Breast epithelium (tissue), 3 donors: ENCODE results near the gene KIF26B.

Experiments
- POLR2A ChIP-seq: fragments of 450-650 bp; IDR thresholded peaks from one replicate; pipeline ENCODE4 v1.6.1; 2016; ENCODE audit warnings: antibody characterized with exemption, mild to moderate bottlenecking, moderate library complexity
- TF ChIP-seq, protein P1 (sequence below), 3 donors: fragments of 450-650 bp; IDR thresholded peaks; one replicate each; pipeline ENCODE4 v1.5.1; 2016 to 2017; ENCODE audit warnings: antibody characterized with exemption in 3 of 3, mild to moderate bottlenecking in 3 of 3, moderate library complexity in 3 of 3

- TF ChIP-seq POLR2A = no peak
- TF ChIP-seq, protein P1, sequence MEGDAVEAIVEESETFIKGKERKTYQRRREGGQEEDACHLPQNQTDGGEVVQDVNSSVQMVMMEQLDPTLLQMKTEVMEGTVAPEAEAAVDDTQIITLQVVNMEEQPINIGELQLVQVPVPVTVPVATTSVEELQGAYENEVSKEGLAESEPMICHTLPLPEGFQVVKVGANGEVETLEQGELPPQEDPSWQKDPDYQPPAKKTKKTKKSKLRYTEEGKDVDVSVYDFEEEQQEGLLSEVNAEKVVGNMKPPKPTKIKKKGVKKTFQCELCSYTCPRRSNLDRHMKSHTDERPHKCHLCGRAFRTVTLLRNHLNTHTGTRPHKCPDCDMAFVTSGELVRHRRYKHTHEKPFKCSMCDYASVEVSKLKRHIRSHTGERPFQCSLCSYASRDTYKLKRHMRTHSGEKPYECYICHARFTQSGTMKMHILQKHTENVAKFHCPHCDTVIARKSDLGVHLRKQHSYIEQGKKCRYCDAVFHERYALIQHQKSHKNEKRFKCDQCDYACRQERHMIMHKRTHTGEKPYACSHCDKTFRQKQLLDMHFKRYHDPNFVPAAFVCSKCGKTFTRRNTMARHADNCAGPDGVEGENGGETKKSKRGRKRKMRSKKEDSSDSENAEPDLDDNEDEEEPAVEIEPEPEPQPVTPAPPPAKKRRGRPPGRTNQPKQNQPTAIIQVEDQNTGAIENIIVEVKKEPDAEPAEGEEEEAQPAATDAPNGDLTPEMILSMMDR (IDR thresholded peaks at IDR 0.05) = no peak
Measured at GRCh38 chr1:245645406-245645805, 490.6 kb downstream of the KIF26B start.
